PC-3 (cell line): ENCODE measurements around the gene PSMD2.
A peak's percentile ranks its signal among the peaks of the same experiment; 100 is the strongest.

Experiments used
- CTCF ChIP-seq: fragments of 300-600 bp; sonication (generic); conservative IDR thresholded peaks from 2 replicates; pipeline ENCODE4 v1.5.1; 2017; ENCODE audit warnings: antibody characterized with exemption, low read depth, mild to moderate bottlenecking, low read length
- EZH2 ChIP-seq: fragments of 300-600 bp; sonication (generic); IDR thresholded peaks from one replicate; pipeline ENCODE4 v1.6.1; 2017; ENCODE audit warnings: antibody characterized with exemption, mild to moderate bottlenecking, low read length; ENCODE audit not compliant: unreplicated experiment
- EZH2phosphoT487 ChIP-seq: fragments of 300-600 bp; sonication (generic); IDR thresholded peaks from 2 replicates; pipeline ENCODE4 v1.6.1; 2018; ENCODE audit warnings: mild to moderate bottlenecking, antibody characterized with exemption, low read length, borderline replicate concordance

- TF ChIP-seq CTCF = 0 out of 2 replicates have a peak, but pooled peaks have one; percentile 16
- TF ChIP-seq EZH2 = no peak
- no peak for TF ChIP-seq EZH2phosphoT487
Observed at GRCh38 chr3:184308744-184309143, 9.7 kb downstream of the PSMD2 start.
